Retinal pigment epithelial cell (primary cell): ENCODE results near the gene RASA1.
"Not testable (repeated sequence)": the region's sequence is repeated elsewhere in the genome, so short reads cannot be mapped to it uniquely, and the experiment has no call there.

ENCODE experiments used
- DNase-seq: peaks from one replicate; pipeline ENCODE4 v3.0.0-alpha.2; 2010; ENCODE audit warnings: low read depth
- H3K4me3 ChIP-seq: 2 replicates; pipeline ENCODE4 v1.5.1; 2011; ENCODE audit warnings: mild to moderate bottlenecking, low read length, control low read depth, moderate library complexity
- TF ChIP-seq, protein P1 (sequence below): conservative IDR thresholded peaks from 2 replicates; pipeline ENCODE4 v1.5.1; 2011; ENCODE audit warnings: low read depth, low read length, control low read depth, inconsistent platforms

The RASA1 gene

GRCh38 chr5:87260604-87261192 is 7.0 kb upstream of the RASA1 start:
- DNase-seq = no peak
- H3K4me3 ChIP-seq = no peak overlapping the region
- TF ChIP-seq, protein P1, sequence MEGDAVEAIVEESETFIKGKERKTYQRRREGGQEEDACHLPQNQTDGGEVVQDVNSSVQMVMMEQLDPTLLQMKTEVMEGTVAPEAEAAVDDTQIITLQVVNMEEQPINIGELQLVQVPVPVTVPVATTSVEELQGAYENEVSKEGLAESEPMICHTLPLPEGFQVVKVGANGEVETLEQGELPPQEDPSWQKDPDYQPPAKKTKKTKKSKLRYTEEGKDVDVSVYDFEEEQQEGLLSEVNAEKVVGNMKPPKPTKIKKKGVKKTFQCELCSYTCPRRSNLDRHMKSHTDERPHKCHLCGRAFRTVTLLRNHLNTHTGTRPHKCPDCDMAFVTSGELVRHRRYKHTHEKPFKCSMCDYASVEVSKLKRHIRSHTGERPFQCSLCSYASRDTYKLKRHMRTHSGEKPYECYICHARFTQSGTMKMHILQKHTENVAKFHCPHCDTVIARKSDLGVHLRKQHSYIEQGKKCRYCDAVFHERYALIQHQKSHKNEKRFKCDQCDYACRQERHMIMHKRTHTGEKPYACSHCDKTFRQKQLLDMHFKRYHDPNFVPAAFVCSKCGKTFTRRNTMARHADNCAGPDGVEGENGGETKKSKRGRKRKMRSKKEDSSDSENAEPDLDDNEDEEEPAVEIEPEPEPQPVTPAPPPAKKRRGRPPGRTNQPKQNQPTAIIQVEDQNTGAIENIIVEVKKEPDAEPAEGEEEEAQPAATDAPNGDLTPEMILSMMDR = no peak

- DNase-seq = no peak
- TF ChIP-seq, protein P1 = no peak
- no peak overlapping the region for H3K4me3 ChIP-seq
These were observed 4.2 kb upstream of the RASA1 start for GRCh38 chr5:87263498-87263897.

GRCh38 chr5:87266914-87267573 is 639 bp upstream of the RASA1 start:
- H3K4me3 ChIP-seq = peak overlapping the region; percentile 85
- TF ChIP-seq, protein P1 = no peak
- DNase-seq = no peak

DNA sequence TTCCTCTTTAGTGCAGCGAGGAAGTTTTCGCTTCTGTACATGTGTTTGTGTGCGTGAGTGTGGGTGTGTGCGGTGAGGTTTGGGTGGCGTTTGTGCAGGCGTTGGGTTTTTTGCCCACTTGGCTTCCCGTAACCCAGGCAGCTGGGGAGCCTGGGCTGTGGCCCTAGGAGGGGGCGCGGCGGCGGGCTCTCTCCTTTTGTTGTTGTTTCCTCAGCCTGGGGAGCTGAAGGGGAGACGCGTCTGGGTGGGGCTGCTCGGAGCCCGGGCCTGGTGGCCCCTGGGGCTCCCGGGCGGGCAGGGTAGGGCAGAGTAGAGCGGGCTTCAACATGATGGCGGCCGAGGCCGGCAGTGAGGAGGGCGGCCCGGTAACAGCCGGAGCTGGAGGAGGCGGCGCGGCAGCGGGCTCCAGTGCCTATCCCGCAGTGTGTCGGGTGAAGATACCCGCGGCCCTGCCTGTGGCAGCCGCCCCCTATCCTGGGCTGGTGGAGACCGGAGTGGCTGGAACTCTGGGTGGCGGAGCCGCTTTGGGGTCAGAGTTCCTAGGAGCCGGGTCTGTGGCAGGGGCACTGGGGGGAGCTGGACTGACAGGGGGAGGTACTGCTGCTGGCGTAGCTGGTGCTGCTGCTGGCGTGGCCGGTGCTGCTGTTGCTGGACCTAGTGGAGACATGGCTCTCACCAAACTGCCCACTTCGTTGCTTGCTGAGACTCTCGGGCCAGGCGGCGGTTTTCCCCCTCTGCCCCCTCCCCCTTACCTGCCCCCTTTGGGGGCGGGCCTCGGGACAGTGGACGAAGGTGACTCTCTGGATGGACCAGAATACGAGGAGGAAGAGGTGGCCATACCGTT is 665 bp downstream of the RASA1 start:
- TF ChIP-seq, protein P1 = no peak
- DNase-seq = peak; percentile 36
- peak overlapping the region; percentile 85 for H3K4me3 ChIP-seq

DNA sequence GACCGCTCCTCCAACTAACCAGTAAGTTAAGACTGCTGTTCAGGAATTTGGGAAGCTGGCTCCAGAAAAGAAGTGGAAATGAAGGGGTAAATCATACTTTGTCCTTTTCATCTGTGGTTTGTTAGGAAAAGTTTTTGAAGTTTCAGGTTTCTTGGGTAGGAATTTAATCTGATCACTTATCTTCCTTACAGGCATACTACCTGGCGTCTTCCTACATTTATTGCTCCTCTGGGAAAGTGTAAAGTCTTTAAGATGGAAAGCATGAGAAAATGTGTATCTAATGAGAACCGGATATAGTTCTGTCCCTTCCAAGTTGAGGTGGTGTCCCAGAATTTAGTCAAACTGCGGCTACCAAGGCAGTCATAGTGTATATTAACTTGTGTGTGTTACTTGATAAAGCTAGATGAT is 1.3 kb downstream of the RASA1 start:
- no peak for DNase-seq
- TF ChIP-seq, protein P1 = no peak
- H3K4me3 ChIP-seq = peak overlapping the region; percentile 85

DNA sequence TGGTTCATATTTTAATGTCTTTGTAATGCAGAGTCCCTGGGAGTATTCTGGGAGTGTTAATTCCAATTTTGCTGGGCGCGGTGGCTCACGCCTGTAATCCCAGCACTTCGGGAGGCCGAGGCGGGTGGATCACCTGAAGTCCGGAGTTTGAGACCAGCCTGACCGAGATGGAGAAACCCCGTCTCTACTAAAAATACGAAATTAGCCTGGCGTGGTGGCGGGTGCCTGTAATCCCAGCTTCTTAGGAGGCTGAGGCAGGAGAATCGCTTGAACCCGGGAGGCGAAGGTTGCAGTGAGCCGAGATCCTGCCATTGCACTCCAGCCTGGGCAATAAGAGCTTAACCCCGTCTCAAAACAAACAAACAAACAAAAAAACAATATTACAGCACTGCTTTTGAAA is 3.2 kb downstream of the RASA1 start:
- not testable (repeated sequence) for H3K4me3 ChIP-seq, DNase-seq

DNA sequence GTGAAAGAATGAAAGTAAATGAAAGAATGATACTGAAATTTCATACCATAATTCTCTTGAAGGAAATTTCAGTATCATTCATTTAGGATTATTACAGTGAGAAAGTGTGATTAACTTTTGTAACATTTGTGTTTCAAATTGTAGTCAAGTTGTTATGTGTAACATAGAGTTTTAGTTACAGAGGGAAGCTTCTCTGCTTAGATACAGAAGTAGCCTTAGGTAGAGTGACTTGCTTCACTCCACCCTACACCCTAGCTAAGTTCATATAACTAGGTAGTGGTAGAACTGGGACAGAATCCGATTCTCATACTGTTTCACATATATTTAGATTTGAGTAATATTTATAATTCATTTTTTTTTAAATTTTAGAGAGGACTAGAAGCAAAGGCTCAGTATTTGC is 9.0 kb downstream of the RASA1 start:
- TF ChIP-seq, protein P1 = no peak
- no peak overlapping the region for H3K4me3 ChIP-seq
- no peak for DNase-seq
